ENCODE data around the gene SLC2A4RG.
A peak's percentile ranks its signal among the peaks of the same experiment; 100 is the strongest.

Gene SLC2A4RG, protein sequence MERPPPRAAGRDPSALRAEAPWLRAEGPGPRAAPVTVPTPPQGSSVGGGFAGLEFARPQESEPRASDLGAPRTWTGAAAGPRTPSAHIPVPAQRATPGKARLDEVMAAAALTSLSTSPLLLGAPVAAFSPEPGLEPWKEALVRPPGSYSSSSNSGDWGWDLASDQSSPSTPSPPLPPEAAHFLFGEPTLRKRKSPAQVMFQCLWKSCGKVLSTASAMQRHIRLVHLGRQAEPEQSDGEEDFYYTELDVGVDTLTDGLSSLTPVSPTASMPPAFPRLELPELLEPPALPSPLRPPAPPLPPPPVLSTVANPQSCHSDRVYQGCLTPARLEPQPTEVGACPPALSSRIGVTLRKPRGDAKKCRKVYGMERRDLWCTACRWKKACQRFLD

DNA sequence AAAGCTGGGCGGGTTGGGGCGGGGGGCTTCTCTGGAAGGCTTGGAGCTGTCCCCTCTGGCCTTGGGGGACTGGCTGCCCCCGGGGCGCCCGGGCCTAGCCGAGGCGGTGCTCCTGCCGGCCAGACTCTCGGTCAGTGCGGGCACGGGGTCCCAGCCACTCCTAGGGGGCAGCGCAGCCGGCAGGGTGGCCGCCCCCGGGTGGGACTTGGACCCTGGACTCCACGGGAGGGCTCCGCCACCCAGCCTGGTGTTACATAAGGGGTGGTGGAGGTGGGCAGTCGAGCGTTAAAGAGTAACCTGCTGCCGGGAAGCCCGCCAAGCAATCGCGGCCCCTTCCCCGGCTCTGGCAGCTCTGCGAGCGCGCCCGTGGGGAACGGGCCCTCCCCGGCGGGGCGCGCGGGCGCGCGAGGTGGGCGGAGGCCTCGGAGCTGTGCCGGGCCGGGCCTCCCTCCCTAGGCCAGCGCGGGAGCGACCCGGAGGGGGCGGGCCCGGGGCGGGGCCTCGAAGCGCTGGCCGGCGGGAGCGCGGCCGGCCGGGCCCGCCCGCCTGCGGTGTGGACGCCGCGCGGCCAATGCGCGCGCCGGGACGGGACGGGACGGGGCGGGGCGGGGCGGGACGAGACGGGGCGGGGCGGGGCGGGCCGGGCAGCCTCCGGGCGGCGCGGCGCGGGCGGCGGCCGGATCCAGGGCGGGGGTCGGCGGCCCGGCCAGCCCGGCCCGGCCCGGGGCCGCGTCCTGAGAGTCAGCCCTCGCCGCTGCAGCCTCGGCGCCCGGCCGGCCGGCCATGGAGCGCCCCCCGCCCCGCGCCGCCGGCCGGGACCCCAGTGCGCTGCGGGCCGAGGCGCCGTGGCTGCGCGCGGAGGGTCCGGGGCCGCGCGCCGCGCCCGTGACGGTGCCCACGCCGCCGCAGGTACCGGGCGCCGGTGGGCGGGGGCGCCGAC lies at the start of gene SLC2A4RG:
Gene SLC2A4RG (plus strand): TSS at position 647 of the 940 bp plus-strand sequence. CDS start 137 bp downstream, at position 784.
- Histone ChIP-seq H3K9me3 (ENCODE audit: low read length) (no peaks in the 10 kb centered on the region), H3K4me1 (ENCODE audit: insufficient read depth, low read length) (peaks cover 18% of the 10 kb centered on the region), H3K9ac (ENCODE audit: low read length) (peak within 1 kb of the TSS; percentile 33)

DNA sequence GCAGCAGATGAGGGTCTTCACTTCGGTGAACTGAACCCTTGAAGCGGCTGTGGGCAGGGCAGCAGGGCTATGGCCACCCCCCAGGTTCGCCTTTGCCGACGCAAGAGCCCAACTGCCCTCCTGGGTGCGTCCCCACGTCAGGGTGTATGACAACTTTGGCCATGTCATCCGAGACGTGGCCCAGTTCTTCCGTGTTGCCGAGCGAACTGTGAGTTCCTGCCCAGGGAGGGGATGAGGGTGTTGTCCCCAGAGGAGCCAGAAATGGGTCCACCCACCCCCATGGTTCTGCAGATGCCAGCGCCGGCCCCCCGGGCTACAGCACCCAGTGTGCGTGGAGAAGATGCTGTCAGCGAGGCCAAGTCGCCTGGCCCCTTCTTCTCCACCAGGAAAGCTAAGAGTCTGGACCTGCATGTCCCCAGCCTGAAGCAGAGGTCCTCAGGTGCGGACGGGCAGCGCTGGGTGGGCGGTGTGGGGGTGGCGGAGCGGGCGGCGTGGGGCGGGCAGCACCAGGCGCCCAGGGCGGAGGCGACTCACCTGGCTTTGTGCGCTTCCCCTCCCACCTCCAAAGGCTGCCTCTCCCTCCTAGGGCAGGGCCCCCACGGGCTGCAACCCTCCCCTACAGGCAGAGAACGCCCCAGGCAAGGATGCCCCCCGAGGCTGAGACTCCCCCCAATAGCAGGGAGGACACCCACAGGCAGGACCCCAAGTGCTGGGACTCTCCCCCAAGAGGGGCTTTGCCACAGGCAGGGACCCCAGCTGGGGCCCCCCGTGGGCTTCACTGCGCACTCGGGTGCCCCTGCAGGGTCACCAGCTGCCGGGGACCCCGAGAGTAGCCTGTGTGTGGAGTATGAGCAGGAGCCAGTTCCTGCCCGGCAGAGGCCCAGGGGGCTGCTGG lies 49.3 kb upstream of the SLC2A4RG start:
- peaks cover 19% of the 10 kb centered on the region for H3K4me1 ChIP-seq (ENCODE audit: insufficient read depth, low read length)
- no peaks in the 10 kb centered on the region for H3K9me3 ChIP-seq (ENCODE audit: low read length)
- H3K27ac ChIP-seq (ENCODE audit: low read depth, low read length), result no peak overlapping the region
- H3K27me3 ChIP-seq (ENCODE audit: control insufficient read depth in 1 of 2, insufficient read depth in 2 of 2, low read length in 2 of 2), result no peaks in the 10 kb centered on the region
- H3K9ac ChIP-seq (ENCODE audit: low read length), result no peak overlapping the region
- peaks cover 15% of the 10 kb centered on the region for H3K36me3 ChIP-seq (ENCODE audit: insufficient read depth, low read length)
- no peak overlapping the region for H3K4me3 ChIP-seq (ENCODE audit: low read depth in 1 of 2, low read length in 2 of 2)

More for the DNA sequence above, at the start of gene SLC2A4RG:
- no peaks in the 10 kb centered on the region for H3K27me3 ChIP-seq (ENCODE audit: control insufficient read depth in 1 of 2, insufficient read depth in 2 of 2, low read length in 2 of 2)
- H3K36me3 ChIP-seq (ENCODE audit: insufficient read depth, low read length), result peaks cover 9% of the 10 kb centered on the region
- H3K27ac ChIP-seq (ENCODE audit: low read depth, low read length), result peak within 1 kb of the TSS; percentile 99
- H3K4me3 ChIP-seq (ENCODE audit: low read depth in 1 of 2, low read length in 2 of 2), result peak within 1 kb of the TSS; percentile 70 to 85

DNA sequence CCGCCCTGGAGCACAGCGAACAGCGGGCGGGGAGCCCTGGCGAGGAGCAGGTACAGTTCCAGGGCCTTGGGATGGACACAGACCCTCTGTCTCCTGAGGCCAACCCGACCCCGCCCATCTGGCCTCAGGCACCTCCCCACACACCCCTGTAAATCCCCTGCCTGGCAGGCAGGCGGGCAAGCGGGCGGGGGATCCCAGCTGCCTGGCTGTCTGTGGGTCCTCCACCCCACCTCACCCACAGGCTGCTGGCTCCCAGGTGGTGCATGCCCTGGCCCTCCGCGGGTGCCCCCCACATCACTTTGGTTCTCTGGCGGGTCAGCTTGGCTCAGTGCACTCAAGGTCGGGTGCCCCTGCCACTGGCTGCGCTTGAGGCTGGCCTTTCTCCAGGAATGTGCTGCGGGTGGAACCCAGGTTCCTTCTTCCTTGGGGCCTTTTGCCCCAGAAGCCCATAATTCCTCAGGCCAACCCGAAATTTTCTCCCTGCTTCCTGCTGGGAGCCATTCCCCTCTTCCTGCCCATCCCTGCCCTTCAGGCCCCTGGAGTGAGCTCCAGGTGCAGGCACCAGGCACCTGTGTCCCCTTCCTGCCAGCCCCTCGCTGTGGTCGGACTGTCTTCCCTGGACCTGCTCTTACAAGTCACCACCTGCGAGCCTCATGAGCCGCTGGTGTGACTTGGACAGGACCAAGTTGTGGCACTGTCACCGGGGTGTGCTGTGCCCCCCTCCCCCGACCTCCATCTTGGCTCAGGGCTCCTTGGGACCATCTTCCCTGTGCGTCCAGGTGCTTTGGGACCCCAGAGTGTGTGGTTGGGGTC lies 48.5 kb upstream of the SLC2A4RG start:
- no peak overlapping the region for H3K4me3 ChIP-seq (ENCODE audit: low read depth in 1 of 2, low read length in 2 of 2)
- H3K9ac ChIP-seq (ENCODE audit: low read length), result no peak overlapping the region
- H3K9me3 ChIP-seq (ENCODE audit: low read length), result no peaks in the 10 kb centered on the region
- no peaks in the 10 kb centered on the region for H3K27me3 ChIP-seq (ENCODE audit: control insufficient read depth in 1 of 2, insufficient read depth in 2 of 2, low read length in 2 of 2)
- peaks cover 15% of the 10 kb centered on the region for H3K4me1 ChIP-seq (ENCODE audit: insufficient read depth, low read length)
- H3K36me3 ChIP-seq (ENCODE audit: insufficient read depth, low read length), result peaks cover 15% of the 10 kb centered on the region
- no peak overlapping the region for H3K27ac ChIP-seq (ENCODE audit: low read depth, low read length)

DNA sequence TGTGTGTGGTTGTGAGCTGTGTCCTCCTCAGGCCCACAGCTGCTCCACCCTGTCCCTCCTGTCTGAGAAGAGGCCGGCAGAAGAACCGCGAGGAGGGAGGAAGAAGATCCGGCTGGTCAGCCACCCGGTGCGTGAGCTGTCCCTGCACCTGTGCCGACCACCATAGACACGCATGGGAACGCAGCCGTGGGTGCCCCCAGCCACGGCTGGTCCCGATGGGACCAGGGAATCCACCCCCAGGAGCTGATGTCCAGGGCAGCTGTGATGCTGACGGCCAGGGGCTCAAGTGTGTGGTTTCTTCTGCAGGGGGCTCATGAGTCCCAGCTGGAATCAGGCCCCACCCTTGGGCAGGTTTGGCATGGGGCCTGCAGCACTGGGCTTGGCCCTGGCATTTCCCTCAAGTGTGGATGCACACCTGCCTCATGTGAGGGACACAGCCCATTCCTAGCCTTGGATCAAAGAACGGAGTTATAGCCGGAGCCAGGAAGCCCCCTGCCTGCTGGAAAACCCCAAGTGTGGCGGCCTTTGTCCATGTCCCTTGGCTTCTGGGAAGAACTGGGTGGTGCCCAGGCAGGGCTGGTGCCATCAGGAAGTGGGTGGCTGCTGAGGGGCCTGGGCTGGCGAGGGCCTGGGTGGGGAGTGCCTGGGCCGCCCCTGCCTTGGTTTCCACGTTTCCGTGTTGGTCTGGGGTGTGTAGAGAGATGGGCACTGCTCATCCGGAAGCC lies 47.7 kb upstream of the SLC2A4RG start:
- H3K4me3 ChIP-seq (ENCODE audit: low read depth in 1 of 2, low read length in 2 of 2), result no peak overlapping the region
- no peak overlapping the region for H3K27ac ChIP-seq (ENCODE audit: low read depth, low read length)
- H3K9me3 ChIP-seq (ENCODE audit: low read length), result no peaks in the 10 kb centered on the region
- peaks cover 15% of the 10 kb centered on the region for H3K36me3 ChIP-seq (ENCODE audit: insufficient read depth, low read length)
- H3K27me3 ChIP-seq (ENCODE audit: control insufficient read depth in 1 of 2, insufficient read depth in 2 of 2, low read length in 2 of 2), result no peaks in the 10 kb centered on the region
- no peak overlapping the region for H3K9ac ChIP-seq (ENCODE audit: low read length)
- H3K4me1 ChIP-seq (ENCODE audit: insufficient read depth, low read length), result peaks cover 7% of the 10 kb centered on the region

DNA sequence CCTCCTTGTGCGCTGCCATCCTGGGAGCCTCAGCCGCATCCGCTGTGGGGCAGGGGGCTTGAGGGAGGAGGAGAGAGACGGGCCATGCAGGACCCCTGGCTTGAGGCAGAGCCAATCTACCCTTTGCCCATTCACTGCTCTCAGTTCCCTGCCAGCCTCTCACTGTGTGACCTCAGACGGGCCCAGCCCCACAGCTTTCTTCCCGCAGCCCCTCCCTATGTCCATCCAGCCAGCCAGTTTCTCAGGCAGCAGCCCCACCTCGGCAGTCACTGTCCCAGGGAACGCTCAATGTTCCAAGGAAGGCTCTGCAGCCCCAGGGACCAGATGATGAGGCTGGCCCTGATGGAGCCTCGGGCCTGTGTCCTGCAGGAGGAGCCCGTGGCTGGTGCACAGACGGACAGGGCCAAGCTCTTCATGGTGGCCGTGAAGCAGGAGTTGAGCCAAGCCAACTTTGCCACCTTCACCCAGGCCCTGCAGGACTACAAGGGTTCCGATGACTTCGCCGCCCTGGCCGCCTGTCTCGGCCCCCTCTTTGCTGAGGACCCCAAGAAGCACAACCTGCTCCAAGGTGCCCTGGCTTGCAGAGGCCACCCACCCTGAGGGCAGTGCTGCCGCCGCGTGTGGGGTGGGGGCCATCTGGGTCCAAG lies 47.0 kb upstream of the SLC2A4RG start:
- peaks cover under 1% of the 10 kb centered on the region for H3K4me1 ChIP-seq (ENCODE audit: insufficient read depth, low read length)
- no peak overlapping the region for H3K27ac ChIP-seq (ENCODE audit: low read depth, low read length)
- no peak overlapping the region for H3K9ac ChIP-seq (ENCODE audit: low read length)

DNA sequence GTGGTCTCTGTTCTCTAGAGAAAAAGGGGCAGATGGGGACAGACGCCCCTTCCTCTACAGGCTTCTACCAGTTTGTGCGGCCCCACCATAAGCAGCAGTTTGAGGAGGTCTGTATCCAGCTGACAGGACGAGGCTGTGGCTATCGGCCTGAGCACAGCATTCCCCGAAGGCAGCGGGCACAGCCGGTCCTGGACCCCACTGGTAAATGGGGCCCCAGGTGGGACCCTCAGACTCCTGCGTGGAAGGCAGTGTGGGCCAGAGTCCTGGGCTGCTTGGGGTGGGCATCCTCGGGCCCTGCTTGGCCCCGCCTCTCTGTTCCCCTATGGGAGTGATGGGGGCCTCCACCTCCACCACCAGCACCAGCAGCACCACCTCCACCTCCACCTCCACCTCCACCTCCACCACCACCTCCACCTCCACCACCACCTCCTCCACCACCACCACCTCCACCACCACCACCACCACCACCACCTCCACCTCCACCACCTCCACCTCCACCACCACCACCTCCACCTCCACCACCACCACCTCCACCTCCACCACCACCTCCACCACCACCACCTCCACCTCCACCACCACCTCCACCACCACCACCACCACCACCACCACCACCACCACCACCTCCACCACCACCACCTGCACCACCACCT lies 46.4 kb upstream of the SLC2A4RG start:
- Histone ChIP-seq H3K36me3 (ENCODE audit: insufficient read depth, low read length) (peaks cover 15% of the 10 kb centered on the region), H3K9ac (ENCODE audit: low read length) (no peak overlapping the region), H3K27me3 (ENCODE audit: control insufficient read depth in 1 of 2, insufficient read depth in 2 of 2, low read length in 2 of 2) (no peaks in the 10 kb centered on the region), H3K4me3 (ENCODE audit: low read depth in 1 of 2, low read length in 2 of 2) (no peak overlapping the region), H3K4me1 (ENCODE audit: insufficient read depth, low read length) (no peaks in the 10 kb centered on the region), H3K9me3 (ENCODE audit: low read length) (no peaks in the 10 kb centered on the region), H3K27ac (ENCODE audit: low read depth, low read length) (no peak overlapping the region)

More for the DNA sequence above, 47.0 kb upstream of the SLC2A4RG start:
- H3K27me3 ChIP-seq (ENCODE audit: control insufficient read depth in 1 of 2, insufficient read depth in 2 of 2, low read length in 2 of 2), result no peaks in the 10 kb centered on the region
- no peaks in the 10 kb centered on the region for H3K9me3 ChIP-seq (ENCODE audit: low read length)
- no peak overlapping the region for H3K4me3 ChIP-seq (ENCODE audit: low read depth in 1 of 2, low read length in 2 of 2)
- peaks cover 15% of the 10 kb centered on the region for H3K36me3 ChIP-seq (ENCODE audit: insufficient read depth, low read length)

DNA sequence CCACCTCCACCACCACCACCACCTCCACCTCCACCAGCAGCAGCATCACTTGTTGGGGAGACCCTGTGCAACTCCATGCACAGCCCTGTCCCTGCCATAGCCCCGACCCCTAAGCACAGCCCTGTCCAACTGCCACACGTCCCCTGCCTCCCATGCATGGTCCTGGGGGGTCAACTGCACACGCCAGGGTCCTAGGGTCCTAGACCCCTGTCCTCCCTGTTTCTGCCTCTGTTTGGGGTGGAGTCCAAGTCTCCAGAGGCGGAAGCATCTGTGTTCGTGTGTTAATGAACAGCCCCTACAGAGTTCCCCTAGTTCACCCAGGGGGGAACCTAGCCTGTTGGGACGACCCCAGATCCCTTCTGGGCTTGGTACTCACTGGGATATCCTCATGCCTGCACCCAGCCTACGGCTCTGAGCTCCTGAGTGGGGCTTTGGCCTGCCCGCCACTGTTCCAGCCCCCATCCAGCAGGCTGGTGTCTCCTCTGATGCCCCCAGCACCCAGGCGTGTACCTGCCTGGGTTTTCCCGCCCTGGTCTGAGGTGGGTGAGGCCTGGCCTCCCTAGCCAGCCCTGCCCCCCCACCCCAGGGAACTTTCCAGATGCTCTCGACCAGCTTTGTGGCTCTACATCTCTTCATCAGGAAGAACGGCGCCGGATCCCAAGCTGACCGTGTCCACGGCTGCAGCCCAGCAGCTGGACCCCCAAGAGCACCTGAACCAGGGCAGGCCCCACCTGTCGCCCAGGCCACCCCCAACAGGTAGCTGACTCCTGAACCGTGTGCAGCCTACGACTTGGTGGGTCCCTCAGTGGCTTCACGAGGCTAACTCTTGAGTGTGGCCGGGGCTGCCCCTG lies 45.6 kb upstream of the SLC2A4RG start:
- H3K36me3 ChIP-seq (ENCODE audit: insufficient read depth, low read length), result peaks cover 15% of the 10 kb centered on the region
- no peak overlapping the region for H3K4me3 ChIP-seq (ENCODE audit: low read depth in 1 of 2, low read length in 2 of 2)
- H3K4me1 ChIP-seq (ENCODE audit: insufficient read depth, low read length), result no peaks in the 10 kb centered on the region
- H3K27me3 ChIP-seq (ENCODE audit: control insufficient read depth in 1 of 2, insufficient read depth in 2 of 2, low read length in 2 of 2), result no peaks in the 10 kb centered on the region
- no peak overlapping the region for H3K27ac ChIP-seq (ENCODE audit: low read depth, low read length)
- no peaks in the 10 kb centered on the region for H3K9me3 ChIP-seq (ENCODE audit: low read length)
- no peak overlapping the region for H3K9ac ChIP-seq (ENCODE audit: low read length)

DNA sequence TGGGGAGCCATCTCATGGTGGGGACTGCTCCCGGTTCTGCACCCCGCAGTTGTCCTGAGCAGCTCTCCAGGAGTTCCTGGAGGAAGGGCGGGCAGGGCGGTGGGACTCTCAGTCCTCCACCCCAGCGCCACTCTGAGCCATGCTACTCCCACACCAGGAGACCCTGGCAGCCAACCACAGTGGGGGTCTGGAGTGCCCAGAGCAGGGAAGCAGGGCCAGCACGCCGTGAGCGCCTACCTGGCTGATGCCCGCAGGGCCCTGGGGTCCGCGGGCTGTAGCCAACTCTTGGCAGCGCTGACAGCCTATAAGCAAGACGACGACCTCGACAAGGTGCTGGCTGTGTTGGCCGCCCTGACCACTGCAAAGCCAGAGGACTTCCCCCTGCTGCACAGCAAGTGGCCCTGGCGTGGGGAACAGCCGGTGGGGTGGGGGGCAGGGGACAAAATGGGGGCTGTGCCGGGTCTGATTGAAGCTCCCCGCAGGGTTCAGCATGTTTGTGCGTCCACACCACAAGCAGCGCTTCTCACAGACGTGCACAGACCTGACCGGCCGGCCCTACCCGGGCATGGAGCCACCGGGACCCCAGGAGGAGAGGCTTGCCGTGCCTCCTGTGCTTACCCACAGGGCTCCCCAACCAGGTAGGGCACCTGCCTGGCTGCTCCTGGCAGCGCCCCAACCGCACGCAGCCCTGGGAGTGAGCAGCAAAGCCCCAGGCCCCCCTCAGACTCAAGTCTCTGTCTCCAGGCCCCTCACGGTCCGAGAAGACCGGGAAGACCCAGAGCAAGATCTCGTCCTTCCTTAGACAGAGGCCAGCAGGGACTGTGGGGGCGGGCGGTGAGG lies 44.8 kb upstream of the SLC2A4RG start:
- Histone ChIP-seq H3K36me3 (ENCODE audit: insufficient read depth, low read length) (peaks cover 15% of the 10 kb centered on the region), H3K27me3 (ENCODE audit: control insufficient read depth in 1 of 2, insufficient read depth in 2 of 2, low read length in 2 of 2) (no peaks in the 10 kb centered on the region)

More for the DNA sequence above, 44.8 kb upstream of the SLC2A4RG start:
- no peak overlapping the region for H3K27ac ChIP-seq (ENCODE audit: low read depth, low read length)
- no peaks in the 10 kb centered on the region for H3K4me1 ChIP-seq (ENCODE audit: insufficient read depth, low read length)
- no peak overlapping the region for H3K9ac ChIP-seq (ENCODE audit: low read length)
- H3K9me3 ChIP-seq (ENCODE audit: low read length), result no peaks in the 10 kb centered on the region
- no peak overlapping the region for H3K4me3 ChIP-seq (ENCODE audit: low read depth in 1 of 2, low read length in 2 of 2)

Measured in muscle layer of colon (tissue), 2 donors.